SK-N-MC (cell line): ENCODE measurements around the gene PDS5A.
"Not testable (repeated sequence)": the region's sequence is repeated elsewhere in the genome, so short reads cannot be mapped to it uniquely, and the experiment has no call there.

ENCODE experiments used
- EZH2 ChIP-seq: fragments of 200-600 bp; sonication (generic); IDR thresholded peaks from one replicate; pipeline ENCODE4 v1.6.1; 2017; ENCODE audit warnings: antibody characterized with exemption
- POLR2AphosphoS5 ChIP-seq: IDR thresholded peaks from 2 replicates; pipeline ENCODE4 v1.6.1; 2012; ENCODE audit warnings: mild to moderate bottlenecking, low read depth, low read length, borderline replicate concordance

- not testable (repeated sequence) for TF ChIP-seq EZH2, POLR2AphosphoS5
These were observed 164.7 kb downstream of the PDS5A start for GRCh38 chr4:39813033-39813432.
